PC-9 (cell line): ENCODE data around the gene GCK.

Experiments
- EZH2 ChIP-seq: fragments of 200-600 bp; sonication (generic); IDR thresholded peaks from 2 replicates; pipeline ENCODE4 v1.8.0; 2017; ENCODE audit warnings: antibody characterized with exemption, low read depth
- TF ChIP-seq, protein P1 (sequence below): fragments of 200-600 bp; sonication (generic); conservative IDR thresholded peaks from 2 replicates; pipeline ENCODE4 v1.6.1; 2017; ENCODE audit warnings: mixed run types, antibody characterized with exemption, mild to moderate bottlenecking, moderate library complexity

DNA sequence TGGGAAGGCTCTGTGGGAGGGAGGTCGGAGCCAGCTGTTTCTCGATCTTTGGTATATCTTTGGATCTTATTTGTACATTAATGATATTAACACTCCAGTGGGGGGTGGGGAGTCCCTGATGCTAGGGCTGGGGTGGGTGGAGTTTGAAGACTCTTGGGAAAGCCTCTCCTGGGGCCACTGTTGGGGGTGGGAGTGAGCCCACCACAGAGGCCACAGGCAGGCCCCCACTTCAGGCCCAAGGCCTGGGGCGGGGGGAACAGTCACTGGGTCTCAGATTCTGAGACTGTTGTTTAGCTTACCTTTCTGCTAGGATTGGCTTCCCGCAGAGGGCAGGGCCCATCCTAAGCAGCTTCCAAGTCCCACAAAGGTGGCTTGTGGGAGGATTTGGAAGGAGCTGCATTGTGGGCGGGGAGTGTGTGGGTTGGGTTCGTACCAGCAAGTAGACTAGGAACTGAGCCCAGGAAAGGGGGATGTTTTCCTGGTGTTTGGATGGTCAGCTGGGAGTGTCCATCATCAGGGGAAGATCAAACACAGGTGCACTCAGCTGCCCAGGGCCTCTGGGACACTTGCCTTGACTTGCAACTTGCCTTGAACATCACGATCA, 23.4 kb upstream of the GCK start:
- TF ChIP-seq EZH2: no peak
- TF ChIP-seq, protein P1, sequence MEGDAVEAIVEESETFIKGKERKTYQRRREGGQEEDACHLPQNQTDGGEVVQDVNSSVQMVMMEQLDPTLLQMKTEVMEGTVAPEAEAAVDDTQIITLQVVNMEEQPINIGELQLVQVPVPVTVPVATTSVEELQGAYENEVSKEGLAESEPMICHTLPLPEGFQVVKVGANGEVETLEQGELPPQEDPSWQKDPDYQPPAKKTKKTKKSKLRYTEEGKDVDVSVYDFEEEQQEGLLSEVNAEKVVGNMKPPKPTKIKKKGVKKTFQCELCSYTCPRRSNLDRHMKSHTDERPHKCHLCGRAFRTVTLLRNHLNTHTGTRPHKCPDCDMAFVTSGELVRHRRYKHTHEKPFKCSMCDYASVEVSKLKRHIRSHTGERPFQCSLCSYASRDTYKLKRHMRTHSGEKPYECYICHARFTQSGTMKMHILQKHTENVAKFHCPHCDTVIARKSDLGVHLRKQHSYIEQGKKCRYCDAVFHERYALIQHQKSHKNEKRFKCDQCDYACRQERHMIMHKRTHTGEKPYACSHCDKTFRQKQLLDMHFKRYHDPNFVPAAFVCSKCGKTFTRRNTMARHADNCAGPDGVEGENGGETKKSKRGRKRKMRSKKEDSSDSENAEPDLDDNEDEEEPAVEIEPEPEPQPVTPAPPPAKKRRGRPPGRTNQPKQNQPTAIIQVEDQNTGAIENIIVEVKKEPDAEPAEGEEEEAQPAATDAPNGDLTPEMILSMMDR: no peak
